ENCODE data around the gene PTTG1IP. TPM values are rescaled to one million over a fixed set of nuclear protein-coding genes. Genes with fewer than 3 reads are reported as not detected.
A peak's percentile ranks its signal among the peaks of the same experiment; 100 is the strongest.

PTTG1IP gene
- total and polyA plus RNA-seq, 2 of the 13 experiments (the other 11 are each of a cell fraction or from before 2014, with no cell fraction given): 161 to 700 TPM

- DNase-seq (ENCODE audit: low spot score) (no peak), FAIRE-seq (no peak), ATAC-seq (no peak)
- no TSS peak for BruUV-seq (replicated peaks)
- ChIA-PET POLR2A (no interaction called here), CTCF (ENCODE audit: low intra/inter-chr PET ratio, low total read pairs) (no interaction called here)
- peaks cover 6 to 56% of the 10 kb centered on the region in 2 experiments; a peak in 4 of 5 replicates for H3K27me3 ChIP-seq (ENCODE audit: control insufficient read depth in 1 of 2, insufficient read depth in 2 of 2, low read length in 2 of 2)
- H3K4me1 ChIP-seq (ENCODE audit: insufficient read depth, low read length): peaks cover 39% of the 10 kb centered on the region
- H3K36me3 ChIP-seq (replicated peaks in 1 of 2; ENCODE audit: control insufficient read depth in 1 of 2, insufficient read depth in 2 of 2, low read length in 2 of 2): no peaks in the 10 kb centered on the region
- no peaks in the 10 kb centered on the region for H4K20me1 ChIP-seq (ENCODE audit: insufficient read depth, low read length)
- H3K4me2 ChIP-seq (ENCODE audit: low read depth, low read length): no peak overlapping the region
- H2AFZ ChIP-seq (ENCODE audit: low read length): no peak overlapping the region
- 75% methylated on average over 6 of the region's 9 CpGs for WGBS (ENCODE audit: low lambda C conversion rate)
- H3K27ac ChIP-seq (ENCODE audit: extremely low read length, insufficient read depth, low read length): no peak overlapping the region
- intact Hi-C loops (cut with micrococcal nuclease; ENCODE audit: unreplicated experiment): no loop called here
- no peak for TF ChIP-seq PRDM10 (CRISPR knock-in tag; IDR thresholded peaks at IDR 0.05; ENCODE audit: low read depth)
- no peak overlapping the region for H3K4me3 ChIP-seq (replicated peaks in 1 of 3; ENCODE audit: insufficient read depth in 1 of 3, low read depth in 2 of 3, low read length in 3 of 3)
- H3K79me2 ChIP-seq (ENCODE audit: insufficient read depth, low read length): no peaks in the 10 kb centered on the region
- H3K9me3 ChIP-seq (ENCODE audit: low read length): no peaks in the 10 kb centered on the region
- H3K9ac ChIP-seq (ENCODE audit: insufficient read depth, low read depth, low read length): no peak overlapping the region
- in situ Hi-C loops (cut with HindIII; ENCODE audit: extremely low pct_ligation_motif_present, low pct_unique_long_range_greater_than_20kb): no loop called here
Measured at GRCh38 chr21:44838951-44839350, 34.5 kb downstream of the PTTG1IP start.

GRCh38 chr21:44838039-44838895, 35.2 kb downstream of the PTTG1IP start:
- in situ Hi-C loops (cut with HindIII; ENCODE audit: extremely low pct_ligation_motif_present, low pct_unique_long_range_greater_than_20kb): no loop called here

More at GRCh38 chr21:44838039-44838895, 35.2 kb downstream of the PTTG1IP start:
- Histone ChIP-seq H3K27ac (ENCODE audit: extremely low read length, insufficient read depth, low read length) (no peak overlapping the region), H3K27me3 (ENCODE audit: control insufficient read depth in 1 of 2, insufficient read depth in 2 of 2, low read length in 2 of 2) (peaks cover 6 to 55% of the 10 kb centered on the region in 2 experiments; a peak in 4 of 5 replicates), H3K9me3 (ENCODE audit: low read length) (no peaks in the 10 kb centered on the region), H3K4me3 (replicated peaks in 1 of 3; ENCODE audit: insufficient read depth in 1 of 3, low read depth in 2 of 3, low read length in 3 of 3) (no peak overlapping the region), H3K4me2 (ENCODE audit: low read depth, low read length) (peak overlapping the region; percentile 7; the same call in 1 of the 2 replicates), H3K36me3 (replicated peaks in 1 of 2; ENCODE audit: control insufficient read depth in 1 of 2, insufficient read depth in 2 of 2, low read length in 2 of 2) (no peaks in the 10 kb centered on the region), H4K20me1 (ENCODE audit: insufficient read depth, low read length) (no peaks in the 10 kb centered on the region), H3K4me1 (ENCODE audit: insufficient read depth, low read length) (peaks cover 40% of the 10 kb centered on the region), H2AFZ (ENCODE audit: low read length) (no peak overlapping the region), H3K9ac (ENCODE audit: insufficient read depth, low read depth, low read length) (no peak overlapping the region), H3K79me2 (ENCODE audit: insufficient read depth, low read length) (no peaks in the 10 kb centered on the region)
- no peak for FAIRE-seq
- 74% methylated on average over 10 of the region's 30 CpGs for WGBS (ENCODE audit: low lambda C conversion rate)
- ChIA-PET CTCF (ENCODE audit: low intra/inter-chr PET ratio, low total read pairs) (no interaction called here), POLR2A (interaction anchor here (1.4 kb wide), 1 partner anchor 31 kb away, joined by 3 read pairs; no protein-coding TSS in a partner anchor)
- no peak for DNase-seq (ENCODE audit: low spot score)
- peak; percentile 65 for ATAC-seq
- BruUV-seq (replicated peaks): no TSS peak
- intact Hi-C loops (cut with micrococcal nuclease; ENCODE audit: unreplicated experiment): no loop called here
- no peak for TF ChIP-seq ATF7 (IDR thresholded peaks at IDR 0.05)
- TF ChIP-seq ATF7 (CRISPR knock-in tag; IDR thresholded peaks at IDR 0.05): no peak
- TF ChIP-seq THYN1 (CRISPR knock-in tag; IDR thresholded peaks at IDR 0.05; ENCODE audit: borderline replicate concordance, low read depth): no peak
- TF ChIP-seq ZSCAN25 (CRISPR knock-in tag; IDR thresholded peaks at IDR 0.05): 0 out of 2 replicates have a peak, but pooled peaks have one; percentile 38

Data from HepG2 (cell line).